NT2/D1 (cell line): ENCODE measurements around the gene ARHGAP21.

Experiments
- SUZ12 ChIP-seq: IDR thresholded peaks from 2 replicates; pipeline ENCODE4 v1.6.1; 2011; ENCODE audit not compliant: insufficient read length, insufficient read depth; ENCODE audit errors: extremely low read depth
- YY1 ChIP-seq: IDR thresholded peaks from 2 replicates; pipeline ENCODE4 v1.6.1; 2011; ENCODE audit not compliant: insufficient read length, insufficient read depth
- ZNF274 ChIP-seq: IDR thresholded peaks from 2 replicates; pipeline ENCODE4 v1.6.1; 2011; ENCODE audit warnings: mild to moderate bottlenecking, low read depth, low read length

GRCh38 chr10:24708081-24708480 lies 15.6 kb downstream of the ARHGAP21 start:
- TF ChIP-seq SUZ12 (no peak), YY1 (no peak), ZNF274 (no peak)
